Ovary (tissue), 3 donors: ENCODE results near the gene THSD4.

Source experiments
- POLR2A ChIP-seq: fragments of 450-650 bp; IDR thresholded peaks from one replicate; pipeline ENCODE4 v1.6.1; 2017; ENCODE audit warnings: antibody characterized with exemption, mild to moderate bottlenecking, moderate library complexity
- TF ChIP-seq, protein P1 (sequence below), 3 donors: fragments of 450-650 bp in 2 of 3; fragments of 200-600 bp in 1 of 3; IDR thresholded peaks; one replicate each; pipeline versions ENCODE4 v1.5.1 to v1.8.0; 2016 to 2022; ENCODE audit warnings: antibody characterized with exemption in 3 of 3, mild to moderate bottlenecking in 1 of 3
- donor health status: DM: no; HTN: no; CAD: no.

DNA sequence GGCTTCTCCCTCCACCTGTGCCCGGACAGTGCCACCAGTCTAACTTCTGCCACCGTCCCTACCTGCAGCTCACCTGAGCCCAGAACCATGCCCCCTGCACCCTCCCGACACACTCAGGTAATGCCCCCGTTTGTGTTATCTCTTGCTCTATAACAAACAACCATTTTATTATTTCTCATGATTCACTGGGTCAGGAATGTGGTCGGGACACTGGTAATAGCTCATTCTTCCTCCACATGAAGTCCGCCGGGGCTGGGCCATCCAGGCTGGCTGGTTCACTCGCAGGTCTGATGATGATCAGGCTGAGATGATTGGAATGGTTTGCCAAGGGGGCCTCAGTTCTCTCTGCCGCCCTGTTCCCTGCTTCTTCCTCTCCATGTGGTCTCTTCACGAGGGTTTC is 674.8 kb downstream of the THSD4 start:
- TF ChIP-seq, protein P1, sequence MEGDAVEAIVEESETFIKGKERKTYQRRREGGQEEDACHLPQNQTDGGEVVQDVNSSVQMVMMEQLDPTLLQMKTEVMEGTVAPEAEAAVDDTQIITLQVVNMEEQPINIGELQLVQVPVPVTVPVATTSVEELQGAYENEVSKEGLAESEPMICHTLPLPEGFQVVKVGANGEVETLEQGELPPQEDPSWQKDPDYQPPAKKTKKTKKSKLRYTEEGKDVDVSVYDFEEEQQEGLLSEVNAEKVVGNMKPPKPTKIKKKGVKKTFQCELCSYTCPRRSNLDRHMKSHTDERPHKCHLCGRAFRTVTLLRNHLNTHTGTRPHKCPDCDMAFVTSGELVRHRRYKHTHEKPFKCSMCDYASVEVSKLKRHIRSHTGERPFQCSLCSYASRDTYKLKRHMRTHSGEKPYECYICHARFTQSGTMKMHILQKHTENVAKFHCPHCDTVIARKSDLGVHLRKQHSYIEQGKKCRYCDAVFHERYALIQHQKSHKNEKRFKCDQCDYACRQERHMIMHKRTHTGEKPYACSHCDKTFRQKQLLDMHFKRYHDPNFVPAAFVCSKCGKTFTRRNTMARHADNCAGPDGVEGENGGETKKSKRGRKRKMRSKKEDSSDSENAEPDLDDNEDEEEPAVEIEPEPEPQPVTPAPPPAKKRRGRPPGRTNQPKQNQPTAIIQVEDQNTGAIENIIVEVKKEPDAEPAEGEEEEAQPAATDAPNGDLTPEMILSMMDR (IDR thresholded peaks at IDR 0.05): no peak
- TF ChIP-seq POLR2A: no peak
